ENCODE results near the gene U2AF2. TPM values are rescaled to one million over a fixed set of nuclear protein-coding genes. Genes with fewer than 3 reads are reported as not detected.

Gene U2AF2
- total RNA-seq, 1 experiment from 2014 or later, result 545 TPM

DNA sequence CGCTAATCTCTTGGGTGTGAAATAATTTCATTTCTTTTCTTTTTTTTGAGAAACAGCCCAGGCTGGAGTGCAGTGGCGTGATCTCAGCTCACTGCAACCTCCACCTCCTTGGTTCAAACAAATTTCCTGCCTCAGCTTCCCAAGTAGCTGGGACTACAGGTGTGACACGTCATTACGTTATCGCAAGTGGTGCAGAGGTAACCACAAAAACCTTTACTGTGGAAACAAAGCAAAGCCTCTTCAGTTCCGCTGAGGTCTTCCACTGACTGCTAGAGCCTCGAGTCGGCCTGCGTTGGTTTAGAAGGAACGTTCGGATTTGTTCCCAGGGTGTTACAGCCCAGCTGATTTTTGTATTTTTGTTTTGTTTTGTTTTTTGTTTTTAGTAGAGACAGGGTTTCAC is 28.5 kb upstream of the U2AF2 start:
- H3K9me3 ChIP-seq (ENCODE audit: control insufficient read depth, insufficient read depth, low read depth, low read length), result no peaks in the 10 kb centered on the region
- no peak overlapping the region for H3K27ac ChIP-seq (ENCODE audit: low read length)
- DNase-seq (ENCODE audit: low read depth, low spot score), result no peak
- ATAC-seq, result no peak
- H3K27me3 ChIP-seq (ENCODE audit: control insufficient read depth, insufficient read depth, low read length), result no peaks in the 10 kb centered on the region
- no peak for TF ChIP-seq TCF7L2 (IDR thresholded peaks at IDR 0.05; ENCODE audit: low read depth, low read length)
- no peak for TF ChIP-seq POLR2AphosphoS5 (IDR thresholded peaks at IDR 0.05; ENCODE audit: low read depth, low read length)
- TF ChIP-seq, protein P1, sequence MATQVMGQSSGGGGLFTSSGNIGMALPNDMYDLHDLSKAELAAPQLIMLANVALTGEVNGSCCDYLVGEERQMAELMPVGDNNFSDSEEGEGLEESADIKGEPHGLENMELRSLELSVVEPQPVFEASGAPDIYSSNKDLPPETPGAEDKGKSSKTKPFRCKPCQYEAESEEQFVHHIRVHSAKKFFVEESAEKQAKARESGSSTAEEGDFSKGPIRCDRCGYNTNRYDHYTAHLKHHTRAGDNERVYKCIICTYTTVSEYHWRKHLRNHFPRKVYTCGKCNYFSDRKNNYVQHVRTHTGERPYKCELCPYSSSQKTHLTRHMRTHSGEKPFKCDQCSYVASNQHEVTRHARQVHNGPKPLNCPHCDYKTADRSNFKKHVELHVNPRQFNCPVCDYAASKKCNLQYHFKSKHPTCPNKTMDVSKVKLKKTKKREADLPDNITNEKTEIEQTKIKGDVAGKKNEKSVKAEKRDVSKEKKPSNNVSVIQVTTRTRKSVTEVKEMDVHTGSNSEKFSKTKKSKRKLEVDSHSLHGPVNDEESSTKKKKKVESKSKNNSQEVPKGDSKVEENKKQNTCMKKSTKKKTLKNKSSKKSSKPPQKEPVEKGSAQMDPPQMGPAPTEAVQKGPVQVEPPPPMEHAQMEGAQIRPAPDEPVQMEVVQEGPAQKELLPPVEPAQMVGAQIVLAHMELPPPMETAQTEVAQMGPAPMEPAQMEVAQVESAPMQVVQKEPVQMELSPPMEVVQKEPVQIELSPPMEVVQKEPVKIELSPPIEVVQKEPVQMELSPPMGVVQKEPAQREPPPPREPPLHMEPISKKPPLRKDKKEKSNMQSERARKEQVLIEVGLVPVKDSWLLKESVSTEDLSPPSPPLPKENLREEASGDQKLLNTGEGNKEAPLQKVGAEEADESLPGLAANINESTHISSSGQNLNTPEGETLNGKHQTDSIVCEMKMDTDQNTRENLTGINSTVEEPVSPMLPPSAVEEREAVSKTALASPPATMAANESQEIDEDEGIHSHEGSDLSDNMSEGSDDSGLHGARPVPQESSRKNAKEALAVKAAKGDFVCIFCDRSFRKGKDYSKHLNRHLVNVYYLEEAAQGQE (IDR thresholded peaks at IDR 0.05; ENCODE audit: insufficient read depth in 1 of 2, low read depth in 2 of 2, low read length in 1 of 2), result no peak
- TF ChIP-seq, protein P2, sequence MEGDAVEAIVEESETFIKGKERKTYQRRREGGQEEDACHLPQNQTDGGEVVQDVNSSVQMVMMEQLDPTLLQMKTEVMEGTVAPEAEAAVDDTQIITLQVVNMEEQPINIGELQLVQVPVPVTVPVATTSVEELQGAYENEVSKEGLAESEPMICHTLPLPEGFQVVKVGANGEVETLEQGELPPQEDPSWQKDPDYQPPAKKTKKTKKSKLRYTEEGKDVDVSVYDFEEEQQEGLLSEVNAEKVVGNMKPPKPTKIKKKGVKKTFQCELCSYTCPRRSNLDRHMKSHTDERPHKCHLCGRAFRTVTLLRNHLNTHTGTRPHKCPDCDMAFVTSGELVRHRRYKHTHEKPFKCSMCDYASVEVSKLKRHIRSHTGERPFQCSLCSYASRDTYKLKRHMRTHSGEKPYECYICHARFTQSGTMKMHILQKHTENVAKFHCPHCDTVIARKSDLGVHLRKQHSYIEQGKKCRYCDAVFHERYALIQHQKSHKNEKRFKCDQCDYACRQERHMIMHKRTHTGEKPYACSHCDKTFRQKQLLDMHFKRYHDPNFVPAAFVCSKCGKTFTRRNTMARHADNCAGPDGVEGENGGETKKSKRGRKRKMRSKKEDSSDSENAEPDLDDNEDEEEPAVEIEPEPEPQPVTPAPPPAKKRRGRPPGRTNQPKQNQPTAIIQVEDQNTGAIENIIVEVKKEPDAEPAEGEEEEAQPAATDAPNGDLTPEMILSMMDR (IDR thresholded peaks at IDR 0.05), result no peak
- TF ChIP-seq SIN3A (IDR thresholded peaks at IDR 0.05; ENCODE audit: borderline replicate concordance, insufficient read depth, low read depth, low read length), result no peak
- intact Hi-C loops (cut with micrococcal nuclease; ENCODE audit: unreplicated experiment), result no loop called here
- POLR2A ChIA-PET, result interaction anchor here (0.5 kb wide), 1 partner anchor 171 kb away, joined by 7 read pairs; no protein-coding TSS in a partner anchor
- H3K4me1 ChIP-seq (ENCODE audit: control insufficient read depth, insufficient read depth, low read length), result 0 out of 2 replicates have a peak, but pooled peaks cover 3% of the 10 kb centered on the region
- BruUV-seq (replicated peaks), result no TSS peak
- CTCF ChIA-PET, result no interaction called here
- no peaks in the 10 kb centered on the region for H3K36me3 ChIP-seq (ENCODE audit: control insufficient read depth, insufficient read depth, low read length)
- in situ Hi-C loops (cut with HindIII; ENCODE audit: low pct_unique_long_range_greater_than_20kb, low sequenced_read_pairs), result no loop called here
- no peak overlapping the region for H3K4me3 ChIP-seq (ENCODE audit: low read depth in 2 of 2, low read length in 2 of 2)

DNA sequence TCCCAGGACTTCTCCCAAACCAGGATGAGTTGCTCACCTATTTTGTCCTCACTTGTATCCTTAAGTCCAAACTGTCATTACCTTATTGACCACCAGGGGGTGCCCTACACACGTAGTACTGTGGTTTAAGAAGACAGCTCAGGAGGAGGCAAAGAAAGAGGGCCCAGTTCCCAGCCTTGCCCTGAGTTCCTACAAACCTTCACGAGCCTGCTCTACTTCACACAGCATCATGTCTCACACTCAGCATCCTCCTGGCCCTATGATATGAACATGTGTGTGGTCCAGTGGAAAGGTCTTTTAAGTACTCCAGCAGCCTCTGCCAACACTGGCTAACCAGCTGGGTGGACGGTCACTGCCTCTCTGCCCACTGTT is 22.4 kb upstream of the U2AF2 start:
- in situ Hi-C loops (cut with HindIII; ENCODE audit: low pct_unique_long_range_greater_than_20kb, low sequenced_read_pairs) (no loop called here), intact Hi-C loops (cut with micrococcal nuclease; ENCODE audit: unreplicated experiment) (no loop called here)
- TF ChIP-seq, protein P2 (IDR thresholded peaks at IDR 0.05), result peak; percentile 87
- TF ChIP-seq SIN3A (IDR thresholded peaks at IDR 0.05; ENCODE audit: borderline replicate concordance, insufficient read depth, low read depth, low read length) (no peak), POLR2AphosphoS5 (IDR thresholded peaks at IDR 0.05; ENCODE audit: low read depth, low read length) (no peak)
- ChIA-PET POLR2A (interaction anchor here (1.0 kb wide), 1 partner anchor 22 kb away, joined by 5 read pairs; no protein-coding TSS in a partner anchor), CTCF (interaction anchor here (0.5 to 1.5 kb wide), 11 partner anchors 15 to 595 kb away, joined by 3 to 6 read pairs (median 4); partner anchors contain the start of gene ZNF865)
- H3K36me3 ChIP-seq (ENCODE audit: control insufficient read depth, insufficient read depth, low read length), result peaks cover 3% of the 10 kb centered on the region; the same call in 1 of the 2 replicates
- peak; percentile 74 for ATAC-seq
- no peaks in the 10 kb centered on the region for H3K27me3 ChIP-seq (ENCODE audit: control insufficient read depth, insufficient read depth, low read length)
- H3K4me1 ChIP-seq (ENCODE audit: control insufficient read depth, insufficient read depth, low read length), result peaks cover 16% of the 10 kb centered on the region
- BruUV-seq (replicated peaks), result no TSS peak
- DNase-seq (ENCODE audit: low read depth, low spot score), result peak; percentile 88
- peak overlapping the region in 1 of 2 experiments; percentile 14; a peak in 1 of 4 replicates for H3K4me3 ChIP-seq (ENCODE audit: low read depth in 2 of 2, low read length in 2 of 2)
- no peak overlapping the region for H3K27ac ChIP-seq (ENCODE audit: low read length)
- H3K9me3 ChIP-seq (ENCODE audit: control insufficient read depth, insufficient read depth, low read depth, low read length), result no peaks in the 10 kb centered on the region
